NCI-H1092 (cell line): ENCODE results near the gene GRM8.

Experiments used
- DNase-seq: peaks from one replicate; lab custom pipeline; 2025; lab: John Stamatoyannopoulos, UW

GRM8 gene

GRCh38 chr7:126426652-126427051 lies 826.1 kb downstream of the GRM8 start:
- no peak for DNase-seq

- no peak for DNase-seq
These were observed 827.8 kb downstream of the GRM8 start for GRCh38 chr7:126424985-126425384.

- DNase-seq: no peak
These were observed 833.7 kb downstream of the GRM8 start for GRCh38 chr7:126419047-126419446.

GRCh38 chr7:126411821-126412383 lies 840.8 kb downstream of the GRM8 start:
- DNase-seq: no peak

GRCh38 chr7:126411032-126411820 lies 841.5 kb downstream of the GRM8 start:
- no peak for DNase-seq

GRCh38 chr7:126403040-126403439 lies 849.7 kb downstream of the GRM8 start:
- no peak for DNase-seq

- no peak for DNase-seq
These were observed 850.8 kb downstream of the GRM8 start for GRCh38 chr7:126401918-126402317.

GRCh38 chr7:126398851-126399529 lies 853.8 kb downstream of the GRM8 start:
- no peak for DNase-seq

GRCh38 chr7:126398285-126398684 lies 854.5 kb downstream of the GRM8 start:
- no peak for DNase-seq

- DNase-seq: no peak
These were observed 858.3 kb downstream of the GRM8 start for GRCh38 chr7:126394406-126394805.
